HK-2 (cell line): ENCODE measurements around the gene GABRB2.

ENCODE experiments used
- DNase-seq: peaks from one replicate; pipeline ENCODE4 v3.0.0-alpha.2; 2018; ENCODE audit not compliant: unreplicated experiment

The GABRB2 gene

GRCh38 chr5:161471211-161471950, 75.1 kb downstream of the GABRB2 start:
- no peak for DNase-seq

- no peak for DNase-seq
Observed at GRCh38 chr5:161467703-161468102, 78.8 kb downstream of the GABRB2 start.

- DNase-seq = no peak
Observed at GRCh38 chr5:161460741-161461140, 85.8 kb downstream of the GABRB2 start.

GRCh38 chr5:161446655-161447054, 99.9 kb downstream of the GABRB2 start:
- no peak for DNase-seq

- no peak for DNase-seq
Observed at GRCh38 chr5:161442471-161442870, 104.1 kb downstream of the GABRB2 start.

- no peak for DNase-seq
Observed at GRCh38 chr5:161432798-161433197, 113.7 kb downstream of the GABRB2 start.

- DNase-seq = no peak
Observed at GRCh38 chr5:161431963-161432362, 114.6 kb downstream of the GABRB2 start.

- DNase-seq = no peak
Observed at GRCh38 chr5:161421067-161421466, 125.5 kb downstream of the GABRB2 start.

GRCh38 chr5:161420521-161420920, 126.0 kb downstream of the GABRB2 start:
- DNase-seq = no peak

- no peak for DNase-seq
Observed at GRCh38 chr5:161414896-161415295, 131.6 kb downstream of the GABRB2 start.

GRCh38 chr5:161414037-161414436, 132.5 kb downstream of the GABRB2 start:
- DNase-seq = no peak

- DNase-seq = no peak
Observed at GRCh38 chr5:161412792-161413191, 133.7 kb downstream of the GABRB2 start.

GRCh38 chr5:161411156-161411555, 135.4 kb downstream of the GABRB2 start:
- DNase-seq = no peak

GRCh38 chr5:161410640-161411039, 135.9 kb downstream of the GABRB2 start:
- DNase-seq = no peak

GRCh38 chr5:161409471-161409870, 137.1 kb downstream of the GABRB2 start:
- no peak for DNase-seq

GRCh38 chr5:161406880-161407279, 139.6 kb downstream of the GABRB2 start:
- DNase-seq = no peak

GRCh38 chr5:161403996-161404395, 142.5 kb downstream of the GABRB2 start:
- DNase-seq = no peak

- no peak for DNase-seq
Observed at GRCh38 chr5:161403121-161403520, 143.4 kb downstream of the GABRB2 start.

GRCh38 chr5:161400583-161400982, 145.9 kb downstream of the GABRB2 start:
- DNase-seq = no peak

GRCh38 chr5:161399996-161400562, 146.4 kb downstream of the GABRB2 start:
- DNase-seq = no peak

- no peak for DNase-seq
Observed at GRCh38 chr5:161397448-161397847, 149.1 kb downstream of the GABRB2 start.

- DNase-seq = no peak
Observed at GRCh38 chr5:161396171-161396570, 150.4 kb downstream of the GABRB2 start.

- no peak for DNase-seq
Observed at GRCh38 chr5:161391724-161392123, 154.8 kb downstream of the GABRB2 start.

- DNase-seq = no peak
Observed at GRCh38 chr5:161391016-161391415, 155.5 kb downstream of the GABRB2 start.
